Muscle of leg (tissue), 11 donors: Measurements from ENCODE around the gene TNRC18. TPM values are rescaled to one million over a fixed set of nuclear protein-coding genes. Genes with fewer than 3 reads are reported as not detected.
"Not testable (repeated sequence)": the region's sequence is repeated elsewhere in the genome, so short reads cannot be mapped to it uniquely, and the experiment has no call there.

Source experiments
- DNase-seq: peaks from one replicate; pipeline ENCODE4 v3.0.0; 2013
- H3K27ac ChIP-seq: one replicate; pipeline ENCODE4 v1.5.1; 2013; ENCODE audit warnings: mild to moderate bottlenecking, low read length, control low read depth
- H3K27me3 ChIP-seq: one replicate; pipeline ENCODE4 v1.6.1; 2013; ENCODE audit warnings: low read length; ENCODE audit not compliant: control insufficient read depth, insufficient read depth
- H3K36me3 ChIP-seq: one replicate; pipeline ENCODE4 v1.6.1; 2013; ENCODE audit warnings: low read length; ENCODE audit not compliant: control insufficient read depth, insufficient read depth
- H3K4me1 ChIP-seq: one replicate; pipeline ENCODE4 v1.6.1; 2013; ENCODE audit warnings: low read length; ENCODE audit not compliant: control insufficient read depth, insufficient read depth
- H3K4me3 ChIP-seq: one replicate; pipeline ENCODE4 v1.5.1; 2013; ENCODE audit warnings: low read length, control low read depth
- H3K9me3 ChIP-seq: replicated peaks from 2 replicates; pipeline ENCODE4 v1.6.1; 2013; ENCODE audit warnings: low read depth, low read length; ENCODE audit not compliant: control insufficient read depth
- WGBS: methylation state at CpG from one replicate; pipeline ENCODE4 v1.1.5; 2013; ENCODE audit warnings: missing lambda C conversion rate; ENCODE audit not compliant: insufficient coverage; 5-methylcytosine and 5-hydroxymethylcytosine counted together
- polyA plus RNA-seq, 8 donors: library from polyadenylated mRNA; unstranded; fragments of 120-200 nt; gene quantifications; one replicate each; pipeline versions ENCODE4 v1.2.1 to v1.2.3, GENCODE V29; 2013; ENCODE audit warnings: inconsistent platforms in 1 of 8, low replicate concordance in 1 of 8; ENCODE audit not compliant: insufficient read length in 8 of 8, insufficient read depth in 1 of 8
- total RNA-seq: library from RNA; stranded (reverse); fragments of 120-200 nt; gene quantifications from one replicate; pipeline ENCODE4 v1.2.4, GENCODE V29; 2013

The TNRC18 gene
- total and polyA plus RNA-seq, 9 donors, result 18.3 to 81.3 (median 56.6) TPM

- WGBS, result 93% methylated on average over 58 of the region's 58 CpGs
- no peaks in the 10 kb centered on the region for H3K27me3 ChIP-seq
- no peak overlapping the region for H3K27ac ChIP-seq
- no peaks in the 10 kb centered on the region for H3K4me1 ChIP-seq
- peaks cover 65% of the 10 kb centered on the region for H3K36me3 ChIP-seq
- DNase-seq, result no peak
- no peaks in the 10 kb centered on the region for H3K9me3 ChIP-seq
- H3K4me3 ChIP-seq, result no peak overlapping the region
These were observed 62.0 kb downstream of the TNRC18 start for GRCh38 chr7:5361446-5362127.

DNA sequence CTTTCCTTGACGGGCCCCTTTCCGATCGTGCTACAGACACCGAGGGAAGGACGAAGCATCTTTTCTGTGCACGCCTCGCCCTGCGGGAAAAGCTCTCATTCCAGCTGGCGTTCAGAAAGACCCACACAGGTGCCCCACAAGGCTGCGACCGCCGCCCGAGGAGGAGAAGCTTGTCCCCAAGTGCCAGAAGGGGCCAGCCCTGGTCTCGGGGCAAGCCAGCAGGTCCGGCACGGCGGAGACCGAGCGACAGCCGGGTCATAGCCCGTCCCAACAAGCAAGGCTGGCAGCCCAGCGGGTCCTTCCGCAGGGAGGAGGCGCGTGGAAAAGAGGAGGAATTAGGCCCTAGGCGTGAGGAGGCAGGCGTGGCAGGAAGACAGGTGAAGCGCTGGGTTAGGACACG is 62.7 kb downstream of the TNRC18 start:
- Histone ChIP-seq H3K4me1 (no peaks in the 10 kb centered on the region), H3K27ac (no peak overlapping the region), H3K9me3 (no peaks in the 10 kb centered on the region), H3K27me3 (no peaks in the 10 kb centered on the region), H3K4me3 (no peak overlapping the region), H3K36me3 (peaks cover 70% of the 10 kb centered on the region)
- DNase-seq, result no peak
- 95% methylated on average over 29 of the region's 29 CpGs for WGBS

GRCh38 chr7:5360451-5360850 is 63.2 kb downstream of the TNRC18 start:
- 85% methylated on average over 7 of the region's 12 CpGs for WGBS
- Histone ChIP-seq H3K27ac (no peak overlapping the region), H3K4me1 (no peaks in the 10 kb centered on the region), H3K36me3 (peaks cover 74% of the 10 kb centered on the region), H3K27me3 (no peaks in the 10 kb centered on the region), H3K9me3 (no peaks in the 10 kb centered on the region), H3K4me3 (no peak overlapping the region)
- no peak for DNase-seq

GRCh38 chr7:5360021-5360420 is 63.6 kb downstream of the TNRC18 start:
- H3K27me3 ChIP-seq, H3K9me3 ChIP-seq, H3K4me3 ChIP-seq, H3K4me1 ChIP-seq, H3K27ac ChIP-seq, DNase-seq: not testable (repeated sequence)
- H3K36me3 ChIP-seq, result peaks cover 79% of the 10 kb centered on the region
- 94% methylated on average over 2 of the region's 6 CpGs for WGBS

- Histone ChIP-seq H3K27ac (no peak overlapping the region), H3K27me3 (no peaks in the 10 kb centered on the region), H3K4me1 (peaks cover 11% of the 10 kb centered on the region), H3K36me3 (peaks cover 82% of the 10 kb centered on the region), H3K4me3 (no peak overlapping the region), H3K9me3 (no peaks in the 10 kb centered on the region)
- WGBS, result 71% methylated on average over 9 of the region's 9 CpGs
- DNase-seq, result no peak
These were observed 64.3 kb downstream of the TNRC18 start for GRCh38 chr7:5359344-5359743.

DNA sequence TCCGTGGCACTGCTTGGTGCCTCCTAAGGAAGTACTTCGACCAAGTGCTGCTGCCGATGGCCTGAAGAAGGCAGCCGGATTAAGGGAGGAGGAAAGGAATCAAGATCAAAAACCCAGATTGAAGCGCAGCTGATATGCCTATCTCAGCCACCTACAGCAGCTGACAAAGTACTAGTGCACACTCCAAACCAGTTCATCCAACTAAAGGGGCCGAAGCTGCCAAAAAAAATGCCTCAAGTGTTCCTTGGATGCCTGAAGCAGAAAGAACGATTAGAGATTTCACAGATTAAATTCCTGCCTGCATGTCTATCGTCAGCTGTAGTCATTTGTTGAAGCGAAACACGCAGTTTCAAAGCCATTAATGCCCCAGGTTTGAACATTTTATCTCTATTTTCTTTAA is 65.7 kb downstream of the TNRC18 start:
- peaks cover 84% of the 10 kb centered on the region for H3K36me3 ChIP-seq
- 75% methylated on average over 7 of the region's 10 CpGs for WGBS

DNA sequence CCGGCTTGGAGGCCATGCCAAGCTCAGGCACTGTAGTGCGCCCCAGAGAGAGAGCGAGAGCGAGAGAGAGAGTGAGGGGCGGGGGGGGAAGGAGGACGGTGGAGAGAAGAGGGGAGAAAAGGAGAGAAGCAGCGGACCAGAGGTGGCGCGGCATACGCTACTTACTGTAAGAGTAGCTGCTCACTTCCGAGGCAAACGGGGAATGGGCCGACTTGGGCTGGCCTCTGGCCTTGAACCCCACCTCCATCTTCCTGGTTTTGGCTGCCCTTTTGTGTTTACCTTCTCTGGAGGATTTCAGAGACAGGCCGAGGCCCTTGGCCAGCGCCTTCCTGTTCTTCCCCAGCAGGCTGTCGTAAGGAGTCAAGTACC is 66.9 kb downstream of the TNRC18 start:
- Histone ChIP-seq H3K4me1 (peaks cover 17% of the 10 kb centered on the region), H3K27ac (no peak overlapping the region), H3K27me3 (no peaks in the 10 kb centered on the region), H3K36me3 (peaks cover 86% of the 10 kb centered on the region), H3K4me3 (no peak overlapping the region), H3K9me3 (no peaks in the 10 kb centered on the region)
- no peak for DNase-seq
- WGBS, result 75% methylated on average over 10 of the region's 16 CpGs

More for the DNA sequence above, 65.7 kb downstream of the TNRC18 start:
- Histone ChIP-seq H3K4me1 (peaks cover 17% of the 10 kb centered on the region), H3K27ac (no peak overlapping the region), H3K4me3 (no peak overlapping the region), H3K27me3 (no peaks in the 10 kb centered on the region), H3K9me3 (no peaks in the 10 kb centered on the region)
- DNase-seq, result no peak

DNA sequence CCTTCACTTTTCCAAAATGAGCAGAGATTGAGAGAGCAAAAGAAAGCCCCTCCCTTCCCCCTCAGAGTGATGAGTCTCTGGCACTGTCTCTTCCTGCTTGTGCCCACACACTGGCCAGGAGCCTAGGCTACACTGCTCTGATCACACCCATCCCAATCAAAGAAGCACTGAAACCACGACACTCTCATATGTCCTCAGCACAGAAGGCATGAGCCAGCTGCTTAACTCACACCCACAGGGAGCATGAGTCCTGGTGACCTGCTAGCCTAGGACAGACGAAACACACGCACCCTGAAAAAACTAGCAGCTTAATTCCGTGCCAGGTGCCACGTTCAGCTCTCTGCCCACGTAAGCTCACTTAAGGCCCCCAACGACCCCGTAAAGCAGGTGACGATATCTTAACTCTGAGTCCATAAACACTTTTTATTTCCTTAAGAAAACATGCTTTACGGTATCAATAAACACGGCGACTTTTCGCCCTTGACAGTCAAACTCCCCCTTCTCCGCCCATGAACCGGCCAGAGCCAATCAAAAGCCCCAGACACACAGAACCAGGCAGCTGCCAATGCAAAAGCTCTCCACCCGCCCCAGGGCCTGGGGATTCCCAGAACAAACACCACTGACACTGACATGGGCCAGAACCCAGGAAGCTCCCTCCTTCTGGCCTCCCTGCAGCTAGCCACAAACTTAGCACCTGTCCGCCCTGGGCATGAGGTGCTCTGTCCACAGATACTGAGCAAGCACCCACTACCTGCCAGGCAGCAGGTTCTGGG is 69.0 kb downstream of the TNRC18 start:
- Histone ChIP-seq H3K4me3 (no peak overlapping the region), H3K27me3 (no peaks in the 10 kb centered on the region), H3K4me1 (peaks cover 17% of the 10 kb centered on the region), H3K36me3 (peaks cover 86% of the 10 kb centered on the region), H3K27ac (peak overlapping the region; percentile 69), H3K9me3 (no peaks in the 10 kb centered on the region)
- peak; percentile 56 for DNase-seq
- WGBS, result 43% methylated on average over 17 of the region's 17 CpGs

DNA sequence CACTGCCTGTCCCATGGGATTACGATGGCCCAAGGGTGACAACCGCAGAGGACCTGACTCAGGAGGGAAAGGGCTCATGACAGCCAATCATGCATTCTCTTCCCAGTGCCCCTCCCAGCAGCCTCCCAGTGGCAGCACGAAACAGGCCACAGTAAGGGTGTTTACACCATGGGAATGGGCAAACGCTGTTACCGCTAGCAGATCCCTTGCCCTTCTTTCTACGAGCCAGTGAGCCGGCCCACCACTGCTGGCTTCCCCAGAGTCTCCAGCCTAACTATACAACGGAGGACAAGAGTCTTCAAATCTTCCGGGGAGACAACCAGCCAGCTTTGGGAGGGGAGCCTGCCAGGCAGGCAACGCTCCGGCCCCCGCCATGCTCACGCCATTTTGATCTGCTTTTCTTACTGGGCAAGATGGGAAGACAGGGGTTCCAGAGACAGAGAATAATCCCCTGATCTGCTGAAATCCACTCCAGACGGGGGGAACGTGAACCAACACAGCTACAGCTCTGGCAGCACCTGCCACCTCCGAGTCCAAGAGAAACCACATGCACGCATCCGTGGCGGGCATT is 71.1 kb downstream of the TNRC18 start:
- peaks cover 17% of the 10 kb centered on the region for H3K4me1 ChIP-seq
- no peak overlapping the region for H3K4me3 ChIP-seq
- 94% methylated on average over 10 of the region's 19 CpGs for WGBS
- H3K9me3 ChIP-seq, result no peaks in the 10 kb centered on the region
- no peak overlapping the region for H3K27ac ChIP-seq
- H3K36me3 ChIP-seq, result peaks cover 74% of the 10 kb centered on the region
- DNase-seq, result no peak
- no peaks in the 10 kb centered on the region for H3K27me3 ChIP-seq

- H3K36me3 ChIP-seq, result peaks cover 68% of the 10 kb centered on the region
- no peak overlapping the region for H3K27ac ChIP-seq
These were observed 71.9 kb downstream of the TNRC18 start for GRCh38 chr7:5351507-5352265.

More at GRCh38 chr7:5351507-5352265, 71.9 kb downstream of the TNRC18 start:
- Histone ChIP-seq H3K4me3 (no peak overlapping the region), H3K4me1 (peaks cover 17% of the 10 kb centered on the region), H3K9me3 (no peaks in the 10 kb centered on the region), H3K27me3 (no peaks in the 10 kb centered on the region)
- 89% methylated on average over 23 of the region's 35 CpGs for WGBS
- no peak for DNase-seq
